Panc1 (cell line): ENCODE data around the gene DPM2. TPM values are rescaled to one million over a fixed set of nuclear protein-coding genes. Genes with fewer than 3 reads are reported as not detected.

Experiments
- ATAC-seq: fragments of 200-7000 bp; cut with Tn5 transposase; 2 replicates; pipeline ENCODE4 v1.9.1; 2020; ENCODE audit warnings: mild to moderate bottlenecking, moderate library complexity
- BruUV-seq: library from RNA; stranded (reverse); fragments of 400-500 nt; replicated peaks from 2 replicates; lab custom pipeline; 2021; lab: Mats Ljungman, UMichigan
- CTCF ChIA-PET: fragments of 300-600 bp; sonication (Branson Sonifier 250); formaldehyde crosslinking; loops from one replicate; lab custom pipeline; 2022; ENCODE audit warnings: antibody characterized with exemption; lab: Charles Lee
- POLR2A ChIA-PET: fragments of 300-600 bp; sonication (Branson Sonifier 250); formaldehyde crosslinking; loops from one replicate; lab custom pipeline; 2022; ENCODE audit warnings: antibody characterized with exemption; lab: Charles Lee
- DNase-seq: peaks from one replicate; pipeline ENCODE4 v3.0.0-alpha.2; 2010; ENCODE audit warnings: low read depth, low spot score
- H3K27ac ChIP-seq: 2 replicates; pipeline ENCODE4 v1.5.1; 2011; ENCODE audit warnings: mild to moderate bottlenecking, low read length, inconsistent platforms
- H3K27me3 ChIP-seq: fragments of 200-500 bp; sonication (Bioruptor generic); 2 replicates; pipeline ENCODE4 v1.6.0; 2014; ENCODE audit warnings: low read length, inconsistent platforms; ENCODE audit not compliant: control insufficient read depth, insufficient read depth
- H3K36me3 ChIP-seq: fragments of 200-500 bp; sonication (Bioruptor generic); 2 replicates; pipeline ENCODE4 v1.5.1; 2014; ENCODE audit warnings: inconsistent platforms, mild to moderate bottlenecking, low read length, moderate library complexity; ENCODE audit not compliant: control insufficient read depth, insufficient read depth
- H3K4me1 ChIP-seq: 2 replicates; pipeline ENCODE4 v1.5.1; 2011; ENCODE audit warnings: inconsistent platforms, mild to moderate bottlenecking, low read length, moderate library complexity; ENCODE audit not compliant: control insufficient read depth, insufficient read depth
- H3K4me3 ChIP-seq, 2 experiments: 2 replicates each; pipeline ENCODE4 v1.5.1; 2011 to 2012; ENCODE audit warnings: low read depth in 2 of 2, low read length in 2 of 2, mild to moderate bottlenecking in 2 of 2, inconsistent platforms in 1 of 2, moderate library complexity in 1 of 2
- H3K9me3 ChIP-seq: fragments of 200-500 bp; sonication (Bioruptor generic); 2 replicates; pipeline ENCODE4 v1.5.1; 2014; ENCODE audit warnings: low read depth, mild to moderate bottlenecking, inconsistent platforms, low read length, moderate library complexity; ENCODE audit not compliant: control insufficient read depth, insufficient read depth
- CTCF ChIP-seq: fragments of 450-650 bp; IDR thresholded peaks from 2 replicates; pipeline ENCODE4 v1.5.1; 2017; ENCODE audit warnings: mild to moderate bottlenecking
- POLR2AphosphoS5 ChIP-seq: IDR thresholded peaks from 2 replicates; pipeline ENCODE4 v1.6.1; 2012; ENCODE audit warnings: mild to moderate bottlenecking, low read depth, low read length, moderate library complexity
- REST ChIP-seq, 2 experiments: IDR thresholded peaks; 2 replicates each; pipeline ENCODE4 v1.6.1; 2011 to 2012; ENCODE audit warnings: low read depth in 2 of 2, control low read depth in 1 of 2, low read length in 1 of 2, mild to moderate bottlenecking in 1 of 2, moderate library complexity in 1 of 2; ENCODE audit not compliant: insufficient read depth in 1 of 2
- SIN3A ChIP-seq: IDR thresholded peaks from 2 replicates; pipeline ENCODE4 v1.6.1; 2012; ENCODE audit warnings: low read depth, mild to moderate bottlenecking, low read length, moderate library complexity, borderline replicate concordance; ENCODE audit not compliant: insufficient read depth
- TCF7L2 ChIP-seq: IDR thresholded peaks from 2 replicates; pipeline ENCODE4 v1.6.1; 2011; ENCODE audit warnings: mild to moderate bottlenecking, low read depth, low read length, inconsistent platforms
- in situ Hi-C: cut with HindIII; loops from 2 replicates; pipeline ENCODE4 v1.10.0; 2016; ENCODE audit warnings: low sequenced_read_pairs, low pct_unique_long_range_greater_than_20kb
- intact Hi-C: fragments of 100-400 bp; cut with micrococcal nuclease; formaldehyde crosslinking; loops from one replicate; pipeline ENCODE4 v1.10.0; 2022; ENCODE audit not compliant: unreplicated experiment
- total RNA-seq: library from RNA; stranded (reverse); gene quantifications from one replicate; pipeline ENCODE4 v1.2.1, GENCODE V29; 2021; ENCODE audit not compliant: unreplicated experiment

DPM2 gene
- total RNA-seq, 1 experiment from 2014 or later, result 58.7 TPM

GRCh38 chr9:127982912-127983311 lies 45.3 kb upstream of the DPM2 start:
- ChIA-PET CTCF (no interaction called here), POLR2A (no interaction called here)
- BruUV-seq, result no TSS peak
- H3K36me3 ChIP-seq, result no peaks in the 10 kb centered on the region; the same call in none of the 2 replicates
- H3K27me3 ChIP-seq, result no peaks in the 10 kb centered on the region
- ATAC-seq (no peak), DNase-seq (no peak)
- H3K9me3 ChIP-seq, result no peaks in the 10 kb centered on the region
- peak overlapping the region; percentile 97 for H3K27ac ChIP-seq
- TF ChIP-seq REST (IDR thresholded peaks at IDR 0.05; ENCODE audit: insufficient read depth in 1 of 2, low read depth in 2 of 2, low read length in 1 of 2) (no peak), SIN3A (no peak), TCF7L2 (no peak), CTCF (no peak), POLR2AphosphoS5 (no peak)
- intact Hi-C loops (no loop called here), in situ Hi-C loops (no loop called here)
- H3K4me1 ChIP-seq, result peaks cover 37% of the 10 kb centered on the region
- no peak overlapping the region for H3K4me3 ChIP-seq

GRCh38 chr9:127981559-127982121 lies 44.0 kb upstream of the DPM2 start:
- POLR2A ChIA-PET, result interaction anchor here (0.6 kb wide), 1 partner anchor 64 kb away, joined by 6 read pairs; no protein-coding TSS in a partner anchor
- BruUV-seq, result TSS peak; percentile 99
- in situ Hi-C loops, result no loop called here

More at GRCh38 chr9:127981559-127982121, 44.0 kb upstream of the DPM2 start:
- CTCF ChIA-PET, result no interaction called here
- Histone ChIP-seq H3K9me3 (no peaks in the 10 kb centered on the region), H3K27ac (peak overlapping the region; percentile 97), H3K36me3 (no peaks in the 10 kb centered on the region; the same call in none of the 2 replicates), H3K27me3 (no peaks in the 10 kb centered on the region), H3K4me1 (peaks cover 36% of the 10 kb centered on the region), H3K4me3 (peak overlapping the region; percentile 65 to 94)
- no peak for DNase-seq
- no peak for TF ChIP-seq SIN3A
- no peak for TF ChIP-seq CTCF
- TF ChIP-seq REST (IDR thresholded peaks at IDR 0.05; ENCODE audit: insufficient read depth in 1 of 2, low read depth in 2 of 2, low read length in 1 of 2), result no peak
- TF ChIP-seq TCF7L2, result no peak
- TF ChIP-seq POLR2AphosphoS5, result no peak
- intact Hi-C loops, result no loop called here
- no peak for ATAC-seq
